NK-92 treated with Interleukin-12 subunit alpha and Interleukin-12 subunit beta, amount 100 ng/mL, for 24 hours (cell line): ENCODE results near the gene UNK.
"Not testable (repeated sequence)": the region's sequence is repeated elsewhere in the genome, so short reads cannot be mapped to it uniquely, and the experiment has no call there.

Experiments
- DNase-seq: peaks from one replicate; lab custom pipeline; 2025; lab: John Stamatoyannopoulos, UW

UNK gene

DNA sequence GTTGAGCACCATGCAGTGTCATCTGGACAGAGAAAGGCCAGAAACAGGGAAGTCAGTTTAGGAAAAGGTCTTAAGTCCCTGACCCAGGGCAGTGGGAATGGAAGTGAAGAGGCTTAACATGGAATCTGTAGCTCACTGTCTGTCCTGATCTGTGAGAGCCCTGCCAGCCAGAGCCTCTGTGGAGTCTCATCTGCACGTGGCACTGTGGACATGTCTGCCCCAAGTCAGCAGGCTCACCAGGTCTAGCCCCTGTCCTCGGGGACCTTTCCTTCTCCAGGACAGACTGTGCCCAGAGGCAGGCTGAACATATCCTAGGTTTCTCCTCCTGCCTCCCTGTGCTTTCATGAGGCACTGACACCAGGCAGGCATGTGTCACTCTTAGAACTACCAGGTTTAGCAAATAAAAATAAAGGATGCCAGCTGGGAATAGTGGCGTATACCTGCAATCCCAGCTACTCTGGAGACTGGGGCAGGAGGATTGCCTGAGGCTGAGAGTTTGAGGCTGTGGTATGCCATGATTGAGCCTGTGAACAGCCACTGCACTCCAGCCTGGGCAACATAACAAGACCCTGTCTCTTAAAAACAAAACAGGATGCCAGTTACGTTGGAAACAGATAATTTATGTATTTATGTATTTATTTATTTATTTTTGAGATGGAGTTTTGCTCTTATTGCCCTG, 22.4 kb downstream of the UNK start:
- DNase-seq = no peak

DNA sequence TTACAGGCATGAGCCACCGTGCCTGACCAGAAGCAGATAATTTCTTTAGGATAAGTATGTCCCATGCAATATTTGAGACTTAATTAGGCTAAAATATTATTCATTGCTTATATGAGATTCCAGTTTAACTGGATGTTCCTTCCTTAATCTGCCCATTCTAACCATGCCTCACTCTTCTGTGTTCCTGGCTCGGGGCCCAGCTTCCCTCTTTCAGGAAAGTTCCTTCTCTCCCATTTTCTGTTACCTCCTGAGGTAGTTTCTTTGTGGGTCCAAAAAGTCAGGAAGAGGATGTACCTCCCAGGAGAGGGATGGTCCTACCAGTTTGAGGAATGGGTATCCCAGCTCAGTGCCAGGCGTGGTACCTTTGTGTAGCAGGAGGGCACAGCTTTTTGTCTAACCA, 23.3 kb downstream of the UNK start:
- DNase-seq = no peak

DNA sequence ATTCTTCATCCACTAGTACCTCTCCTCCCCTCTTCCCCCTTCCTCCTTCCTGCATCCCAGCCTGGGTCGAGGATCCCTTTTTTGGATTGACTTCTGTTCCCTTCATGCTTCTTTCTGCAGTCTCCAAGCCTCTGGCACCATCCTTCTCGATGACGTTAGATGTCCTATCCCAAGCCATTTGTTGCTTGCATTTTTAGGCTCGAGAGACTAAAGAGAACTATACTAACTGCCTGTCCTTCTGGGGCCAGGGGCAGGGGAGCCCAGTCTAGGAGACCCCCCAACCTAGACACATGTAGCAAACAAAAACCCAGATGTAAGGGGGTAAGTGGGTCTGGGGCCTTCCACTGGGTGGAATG, 23.9 kb downstream of the UNK start:
- DNase-seq = no peak

DNA sequence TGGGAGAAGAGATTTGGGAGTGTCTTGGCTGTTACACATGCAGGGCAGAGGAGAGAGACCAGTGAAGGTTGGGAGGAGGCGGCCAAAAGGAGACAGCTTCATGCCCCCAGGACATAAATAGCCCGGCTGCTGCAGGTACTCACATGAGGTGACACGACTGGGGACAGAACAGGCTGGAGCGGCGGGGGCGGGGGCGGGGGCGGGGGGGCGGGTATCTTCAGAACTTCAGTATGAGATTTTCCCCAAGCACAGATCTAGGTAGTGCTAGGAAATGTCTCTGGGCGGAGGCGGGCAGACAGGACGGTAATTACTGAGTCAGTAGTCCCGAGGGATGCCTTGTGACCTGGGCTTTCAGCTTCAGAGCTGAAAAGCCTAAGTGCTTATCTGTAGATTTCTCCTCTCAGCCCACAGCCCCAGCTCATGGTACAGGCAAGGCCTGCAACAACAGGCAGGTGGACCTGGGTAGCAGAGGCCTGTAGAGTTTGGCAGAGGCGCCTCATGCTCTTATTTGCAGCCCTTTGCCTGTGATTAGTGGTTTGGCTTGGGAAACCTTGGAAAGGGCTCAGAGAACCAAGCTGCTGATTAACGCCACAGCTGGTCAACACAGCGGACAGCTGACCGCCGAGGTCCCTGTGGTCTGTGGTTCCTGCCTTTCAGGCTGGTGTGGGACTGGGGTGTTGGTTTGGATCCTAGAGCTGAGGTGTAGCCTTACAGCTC, 24.5 kb downstream of the UNK start:
- DNase-seq = no peak

DNA sequence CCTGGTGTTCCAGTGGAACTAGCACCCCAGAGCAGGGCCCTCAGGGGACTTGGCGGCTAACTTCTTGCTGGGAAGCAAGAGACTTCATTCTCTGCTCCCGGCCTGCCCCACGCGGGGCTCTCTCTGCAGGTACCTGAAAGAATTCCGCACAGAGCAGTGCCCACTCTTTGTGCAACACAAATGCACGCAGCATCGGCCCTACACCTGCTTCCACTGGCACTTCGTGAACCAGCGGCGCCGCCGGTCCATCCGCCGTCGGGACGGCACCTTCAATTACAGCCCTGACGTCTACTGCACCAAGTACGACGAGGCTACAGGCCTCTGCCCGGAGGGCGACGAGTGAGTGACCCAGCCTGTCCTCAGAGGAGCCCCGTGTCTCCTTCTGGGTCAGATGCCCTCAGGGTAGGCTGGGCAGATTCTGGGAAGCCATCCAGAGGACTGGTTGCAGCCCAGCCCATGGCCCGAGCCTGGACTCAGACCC, 25.1 kb downstream of the UNK start:
- no peak for DNase-seq

DNA sequence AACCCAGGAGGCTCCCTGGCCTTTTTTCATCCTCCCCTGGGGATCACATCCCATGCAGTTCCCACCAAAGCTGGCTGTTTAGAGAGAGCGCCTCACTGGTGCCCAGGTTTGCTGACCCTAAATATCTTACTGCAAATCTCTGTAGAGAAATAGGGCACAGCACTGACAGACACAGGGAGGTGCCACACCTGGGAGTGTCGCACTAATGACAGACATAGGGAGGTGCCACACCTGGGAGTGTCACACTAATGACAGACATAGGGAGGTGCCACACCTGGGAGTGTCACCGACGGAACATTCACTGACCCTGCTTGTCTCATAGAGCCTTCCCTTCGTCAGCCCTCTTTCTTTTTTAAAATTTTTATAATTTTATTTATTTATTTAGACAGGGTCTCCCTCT, 25.6 kb downstream of the UNK start:
- no peak for DNase-seq

DNA sequence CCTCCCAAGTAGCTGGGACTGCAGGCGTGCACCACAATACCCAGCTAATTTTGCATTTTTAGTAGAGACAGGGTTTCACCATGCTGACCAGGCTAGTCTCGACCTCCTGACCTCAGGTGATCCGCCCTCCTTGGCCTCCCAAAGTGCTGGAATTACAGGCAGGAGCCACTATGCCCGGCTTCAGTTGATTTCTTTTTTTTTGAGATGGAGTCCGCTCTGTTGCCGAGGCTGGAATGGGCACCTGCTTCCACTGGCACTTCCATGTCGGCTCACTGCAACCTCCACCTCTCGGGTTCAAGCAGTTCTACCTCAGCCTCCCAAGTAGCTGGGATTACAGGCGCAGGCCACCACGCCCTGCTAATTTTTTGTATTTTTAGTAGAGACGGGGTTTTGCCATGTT, 26.1 kb downstream of the UNK start:
- DNase-seq = not testable (repeated sequence)

DNA sequence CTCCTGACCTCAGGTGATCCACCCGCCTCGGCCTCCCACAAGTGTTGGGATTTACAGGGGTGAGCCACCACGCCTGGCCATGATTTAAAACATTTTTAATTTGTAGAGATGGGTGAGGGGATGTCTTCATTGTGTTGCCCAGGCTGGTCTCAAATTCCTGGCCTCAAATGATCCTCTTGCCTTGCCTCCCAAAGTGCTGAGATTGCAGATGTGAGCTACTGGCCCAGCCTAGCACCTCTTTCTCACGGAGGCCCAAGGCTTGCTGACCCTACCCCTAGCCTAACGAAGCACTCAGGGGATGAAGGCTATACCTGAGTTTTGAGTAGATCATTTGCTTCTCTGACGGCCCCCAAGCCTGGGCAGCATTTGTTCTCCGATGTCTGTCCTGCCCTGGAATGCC, 26.6 kb downstream of the UNK start:
- DNase-seq = no peak

DNA sequence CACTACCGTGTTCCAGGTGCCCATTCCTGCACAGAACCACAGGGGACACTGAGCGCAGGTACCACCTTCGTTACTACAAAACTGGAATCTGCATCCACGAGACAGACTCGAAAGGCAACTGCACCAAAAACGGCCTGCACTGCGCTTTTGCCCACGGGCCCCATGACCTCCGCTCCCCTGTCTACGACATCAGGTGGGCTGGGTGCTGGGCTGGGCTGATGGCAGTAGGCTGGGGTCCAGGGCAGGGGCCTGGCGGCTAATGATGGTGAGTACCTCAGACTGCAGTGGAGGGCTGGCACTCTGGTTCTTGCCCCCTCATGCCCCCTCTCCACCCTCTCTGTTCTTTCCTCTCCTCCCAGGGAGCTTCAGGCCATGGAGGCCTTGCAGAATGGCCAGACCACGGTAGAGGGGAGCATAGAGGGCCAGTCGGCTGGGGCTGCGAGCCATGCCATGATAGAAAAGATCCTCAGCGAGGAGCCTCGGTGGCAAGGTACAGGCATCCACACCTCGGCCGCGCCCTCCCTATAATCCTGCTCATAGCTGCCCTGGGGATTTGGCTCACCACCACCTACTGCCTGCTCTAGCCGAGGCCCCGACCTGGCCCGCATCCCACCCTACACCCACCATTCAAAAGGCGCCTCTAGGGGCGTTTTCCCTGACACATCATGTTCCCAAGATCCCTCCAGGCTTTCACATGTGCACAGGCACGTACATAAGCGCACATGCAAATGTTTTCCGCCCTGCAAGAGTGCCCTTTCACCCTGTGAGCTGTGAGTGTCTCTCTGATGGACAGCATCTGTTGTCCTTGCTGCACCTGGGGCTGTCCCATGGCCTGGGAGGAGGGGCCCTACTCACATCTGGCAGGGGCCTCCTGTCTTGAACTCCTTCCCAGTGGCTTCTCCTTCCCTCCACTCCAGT, 27.7 kb downstream of the UNK start:
- no peak for DNase-seq

DNA sequence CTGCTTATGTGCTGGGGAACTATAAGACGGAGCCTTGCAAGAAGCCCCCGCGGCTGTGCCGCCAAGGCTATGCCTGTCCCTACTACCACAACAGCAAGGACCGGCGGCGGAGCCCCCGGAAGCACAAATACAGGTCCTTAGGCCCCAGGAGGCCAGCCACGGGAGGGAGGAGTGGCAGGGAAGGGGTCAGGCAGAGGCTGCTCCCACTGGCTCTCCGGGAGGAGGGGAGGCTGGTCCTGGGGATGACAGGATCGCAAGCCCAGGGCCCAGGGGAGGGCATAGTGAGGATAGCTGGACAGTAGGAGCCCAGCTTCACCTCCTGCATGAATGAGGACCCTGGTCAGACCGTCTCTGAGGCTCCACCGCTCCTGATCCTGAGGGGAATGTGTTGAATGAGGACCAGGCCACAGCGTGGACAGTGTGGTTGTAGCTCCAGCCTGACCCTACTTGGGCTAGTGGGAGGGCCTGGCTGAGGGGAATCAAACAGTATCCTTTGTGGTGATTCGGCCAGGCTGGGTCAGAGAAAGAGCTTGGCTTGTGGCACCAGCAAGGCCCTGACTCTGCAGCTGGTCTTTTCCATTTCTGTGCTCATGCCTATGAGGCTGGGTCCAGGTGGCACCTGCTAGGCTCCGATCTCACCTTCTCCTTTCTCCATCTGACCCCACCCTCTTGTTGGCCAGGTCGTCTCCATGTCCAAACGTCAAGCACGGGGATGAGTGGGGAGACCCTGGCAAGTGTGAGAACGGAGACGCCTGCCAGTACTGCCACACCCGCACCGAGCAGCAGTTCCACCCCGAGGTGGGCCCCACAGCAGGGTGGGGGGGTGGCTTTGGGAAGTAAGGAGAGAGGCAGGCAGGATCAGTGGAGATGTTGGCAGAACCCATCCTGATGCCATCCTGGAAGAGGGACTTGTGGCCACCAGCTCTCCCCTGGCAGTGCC, 28.7 kb downstream of the UNK start:
- no peak for DNase-seq

DNA sequence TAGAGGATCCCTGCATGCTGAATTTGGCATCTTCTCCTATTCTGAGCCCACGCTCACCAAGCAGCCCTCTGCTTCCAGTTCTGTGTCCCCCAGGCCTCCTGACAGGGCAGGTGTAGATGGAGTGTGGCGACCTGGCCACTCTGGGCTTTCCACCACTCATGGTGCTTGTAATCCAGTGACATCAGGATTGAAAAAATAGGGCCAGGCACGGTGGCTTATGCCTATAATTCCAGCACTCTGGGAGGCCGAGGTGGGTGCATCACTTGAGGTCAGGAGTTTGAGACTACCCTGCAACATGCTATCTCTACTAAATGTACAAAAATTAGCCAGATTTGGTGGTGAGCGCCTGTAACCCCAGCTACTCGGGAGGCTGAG, 29.4 kb downstream of the UNK start:
- no peak for DNase-seq

DNA sequence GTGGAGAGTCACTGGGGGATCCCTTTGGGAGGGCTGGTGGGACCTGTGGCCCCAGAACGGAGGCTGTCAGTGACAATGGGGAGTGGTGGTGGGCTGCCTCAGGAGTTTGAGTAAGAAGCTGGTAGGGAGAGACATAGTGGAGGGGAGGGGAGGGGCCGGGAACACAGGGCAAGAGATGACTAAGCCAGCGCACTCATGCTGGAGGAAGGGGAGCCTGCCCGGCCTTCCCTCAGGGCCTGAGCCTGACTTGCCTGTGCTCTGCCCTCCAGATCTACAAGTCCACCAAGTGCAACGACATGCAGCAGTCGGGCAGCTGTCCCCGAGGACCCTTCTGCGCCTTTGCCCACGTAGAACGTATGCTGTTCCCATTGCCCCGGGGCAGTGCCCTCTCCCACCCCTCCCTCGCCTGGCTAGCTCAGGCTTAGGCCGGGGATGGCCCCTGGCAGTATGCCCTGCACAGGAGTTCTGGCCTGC, 30.3 kb downstream of the UNK start:
- no peak for DNase-seq

DNA sequence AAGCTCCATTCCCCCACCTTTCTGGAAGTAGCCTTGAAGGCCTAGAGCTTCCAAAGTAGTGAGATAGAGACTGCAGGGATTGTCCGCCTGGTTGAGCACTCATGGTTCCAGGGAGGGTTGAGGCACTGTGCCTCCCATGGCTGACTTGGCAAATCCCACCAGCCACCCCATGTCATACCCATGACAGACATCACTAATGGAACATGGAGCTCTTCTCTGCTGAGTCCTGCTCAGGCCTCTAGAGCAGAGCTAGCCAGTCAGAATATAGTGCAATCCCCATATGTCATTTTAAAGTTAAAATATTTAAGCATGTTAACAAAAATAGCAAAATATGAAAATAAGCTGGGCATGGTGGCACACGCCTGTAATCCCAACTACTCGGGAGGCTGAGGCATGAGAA, 30.8 kb downstream of the UNK start:
- DNase-seq = no peak

DNA sequence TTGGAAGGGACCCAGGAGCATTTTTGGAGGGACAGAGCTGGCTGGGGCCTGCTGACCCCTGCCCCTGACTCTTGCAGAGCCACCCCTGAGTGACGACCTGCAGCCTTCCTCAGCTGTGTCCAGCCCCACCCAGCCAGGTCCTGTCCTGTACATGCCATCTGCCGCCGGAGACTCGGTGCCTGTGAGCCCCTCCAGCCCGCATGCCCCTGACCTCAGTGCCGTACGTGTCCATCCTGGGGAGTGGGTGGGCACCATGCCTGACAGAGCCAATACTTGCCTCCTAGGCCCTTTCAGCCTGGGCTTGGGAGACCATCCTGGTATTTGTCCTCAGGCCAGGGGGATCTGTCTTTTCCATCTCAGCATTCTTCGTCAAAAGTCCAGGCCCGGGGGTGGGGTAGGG, 32.1 kb downstream of the UNK start:
- DNase-seq = no peak

DNA sequence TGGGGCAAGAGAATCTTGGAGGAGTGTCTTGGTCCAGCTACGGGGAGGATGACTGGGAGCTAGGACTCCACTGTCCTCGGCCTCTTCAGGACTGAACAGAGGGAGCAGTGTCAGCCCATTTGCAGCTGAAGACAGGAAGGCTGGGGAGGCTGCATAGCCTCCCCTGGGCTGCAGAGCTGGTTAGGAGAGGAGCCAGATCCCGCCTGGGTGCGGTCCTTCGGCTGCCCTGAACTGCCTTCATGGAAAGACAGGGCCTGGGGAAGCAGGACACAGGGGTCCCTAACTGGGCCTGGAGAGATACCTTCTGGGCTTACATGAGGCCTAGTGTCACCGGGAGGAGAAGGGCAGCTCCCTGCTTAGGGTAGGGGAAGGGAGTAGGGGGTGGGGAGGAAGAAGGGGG, 33.0 kb downstream of the UNK start:
- DNase-seq = no peak

DNA sequence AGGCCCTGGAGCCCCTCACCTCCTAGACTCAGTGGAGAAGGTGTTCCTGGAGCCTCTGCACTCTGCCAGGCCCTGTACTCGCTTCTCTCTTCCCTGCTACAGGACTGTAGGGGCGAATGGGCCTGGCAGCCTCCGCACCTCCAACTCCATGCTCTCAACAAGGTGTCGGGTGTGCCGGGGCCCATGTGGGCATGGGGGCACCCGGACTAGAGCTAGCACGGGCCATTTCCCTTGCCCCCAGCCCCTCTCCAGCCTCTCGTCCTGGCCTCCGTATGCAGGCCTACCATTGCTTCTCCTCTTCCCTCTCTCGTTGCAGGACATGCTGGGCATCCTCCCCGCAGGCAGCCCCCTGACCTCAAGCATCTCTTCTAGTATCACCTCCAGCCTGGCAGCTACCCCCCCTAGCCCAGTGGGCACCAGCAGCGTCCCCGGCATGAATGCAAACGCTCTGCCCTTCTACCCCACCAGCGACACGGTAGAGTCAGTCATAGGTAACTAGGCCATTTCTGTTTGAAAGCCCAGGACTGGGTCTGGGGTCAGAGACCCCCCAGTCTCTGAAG, 33.8 kb downstream of the UNK start:
- DNase-seq = no peak

DNA sequence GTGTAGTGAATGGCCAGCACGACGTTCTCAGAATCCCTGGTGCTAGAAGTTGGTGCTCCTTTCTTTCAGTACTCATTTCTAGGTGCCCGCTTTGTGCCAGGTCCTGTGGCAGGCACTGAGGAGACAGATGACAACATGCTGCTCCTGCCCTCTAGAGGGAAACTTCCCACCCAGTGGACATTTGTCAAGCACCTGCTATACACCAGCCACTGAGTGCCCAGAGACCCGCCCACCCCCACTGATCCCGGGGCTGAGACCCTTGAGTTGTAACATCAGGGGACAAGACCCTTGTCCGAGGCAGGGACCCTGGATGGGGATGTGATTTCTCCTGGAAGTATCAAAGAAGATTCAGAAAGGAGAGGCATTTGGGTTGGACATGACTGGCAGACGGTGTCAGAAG, 34.5 kb downstream of the UNK start:
- DNase-seq = no peak

DNA sequence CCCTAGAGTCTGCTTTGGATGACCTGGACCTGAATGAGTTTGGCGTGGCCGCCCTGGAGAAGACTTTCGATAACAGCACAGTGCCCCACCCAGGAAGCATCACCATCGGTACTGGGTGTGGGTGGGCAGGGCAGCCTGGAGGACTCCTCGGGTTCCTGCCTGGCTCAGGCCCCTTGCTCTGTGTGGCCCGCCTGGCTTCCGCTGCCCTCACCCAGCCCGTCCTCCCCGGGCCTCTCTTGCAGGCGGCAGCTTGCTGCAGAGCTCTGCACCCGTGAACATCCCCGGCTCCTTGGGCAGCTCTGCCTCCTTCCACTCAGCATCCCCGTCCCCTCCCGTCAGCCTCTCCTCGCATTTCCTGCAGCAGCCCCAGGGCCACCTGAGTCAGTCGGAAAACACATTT, 35.1 kb downstream of the UNK start:
- DNase-seq = no peak

DNA sequence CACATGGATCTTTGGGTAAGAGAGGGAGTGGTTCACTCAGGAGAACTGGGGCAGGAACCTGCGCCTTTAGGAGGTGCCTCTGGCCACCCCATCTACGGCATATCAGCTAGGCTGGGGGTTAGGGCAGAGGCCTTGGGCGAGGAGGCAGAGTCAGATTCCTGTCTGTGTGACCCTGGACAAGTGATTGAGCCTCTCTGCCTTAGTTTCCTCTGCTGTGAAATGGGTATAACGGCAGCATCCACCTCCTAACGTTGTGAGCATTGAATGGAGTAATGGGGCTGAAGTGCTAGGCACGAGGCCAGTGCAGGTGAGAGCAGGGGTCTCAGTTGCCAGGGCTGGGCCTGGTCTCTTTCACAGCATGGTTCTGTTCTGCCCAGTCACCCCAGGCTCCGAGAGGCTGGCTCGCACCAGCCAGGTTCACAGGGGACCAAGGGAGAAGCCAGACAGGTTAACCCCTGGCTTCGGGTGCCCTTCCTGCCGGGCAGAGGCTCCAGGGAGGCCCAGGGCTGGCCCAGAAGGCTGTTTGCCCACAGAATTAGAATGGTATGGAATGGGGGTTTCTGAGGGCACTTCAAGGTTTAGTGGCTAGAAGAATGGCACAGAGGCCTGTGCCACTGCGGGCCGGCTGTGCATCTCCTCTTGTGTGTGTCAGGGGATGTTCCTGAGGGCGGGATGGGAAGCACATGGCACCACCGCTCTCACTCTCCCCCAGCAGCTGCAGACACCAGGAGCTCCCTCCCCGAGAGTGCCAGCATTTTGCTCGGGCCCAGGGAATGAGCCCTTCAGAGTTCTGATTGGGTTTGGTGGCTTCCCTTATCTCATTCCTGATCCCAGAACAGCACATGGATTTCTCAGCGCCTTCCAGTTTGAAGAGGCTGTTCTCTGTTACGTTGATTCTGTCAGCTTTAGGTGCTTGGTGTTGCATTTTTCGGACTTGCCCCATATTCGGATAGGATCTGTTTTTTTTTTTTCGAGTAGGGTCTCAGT, 35.8 kb downstream of the UNK start:
- DNase-seq = no peak

DNA sequence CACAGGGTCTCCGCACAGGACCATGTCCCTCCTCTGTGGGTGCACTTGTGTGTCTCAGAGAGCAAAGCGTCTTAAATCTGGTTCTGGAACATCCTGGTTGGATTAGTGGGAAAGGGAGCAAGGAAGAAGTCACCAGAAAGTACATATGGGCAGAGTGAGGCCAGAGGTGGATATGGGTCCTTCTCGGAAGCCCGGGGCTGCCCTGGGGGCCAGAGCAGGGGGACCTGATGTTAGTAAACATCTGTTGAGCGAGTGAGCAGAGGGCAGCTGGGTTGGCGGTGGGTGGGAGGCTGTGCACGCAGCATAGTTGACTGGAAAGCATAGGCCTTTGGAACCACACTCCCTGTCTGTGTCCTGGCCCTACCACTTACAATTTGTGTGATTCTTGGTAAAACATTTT, 36.9 kb downstream of the UNK start:
- no peak for DNase-seq
